Measurements from ENCODE around the gene MRPS26. TPM values are rescaled to one million over a fixed set of nuclear protein-coding genes. Genes with fewer than 3 reads are reported as not detected.

The MRPS26 gene
- total and polyA plus RNA-seq, 2 of the 13 experiments (the other 11 are each of a cell fraction or from before 2014, with no cell fraction given): 89.8 to 187 TPM

- TF ChIP-seq HIC2 (CRISPR knock-in tag; IDR thresholded peaks at IDR 0.05; ENCODE audit: low read depth): no peak; the same call in 1 of the 2 replicates
- no peak for TF ChIP-seq HOXA9 (CRISPR knock-in tag; IDR thresholded peaks at IDR 0.05; ENCODE audit: borderline replicate concordance)
- no peak for TF ChIP-seq TRIM22 (IDR thresholded peaks at IDR 0.05)
- TF ChIP-seq ZNF589 (CRISPR knock-in tag; conservative IDR thresholded peaks at IDR 0.05): no peak
- no peak for TF ChIP-seq POGZ (CRISPR knock-in tag; IDR thresholded peaks at IDR 0.05)
- no peak for TF ChIP-seq TMF1 (CRISPR knock-in tag; IDR thresholded peaks at IDR 0.05; ENCODE audit: low read depth)
- TF ChIP-seq ZNF20 (CRISPR knock-in tag; IDR thresholded peaks at IDR 0.05): no peak
- no peak for TF ChIP-seq NFATC3 (CRISPR knock-in tag; IDR thresholded peaks at IDR 0.05)
- no peak for TF ChIP-seq ZFP37 (CRISPR knock-in tag; IDR thresholded peaks at IDR 0.05; ENCODE audit: borderline replicate concordance)
- TF ChIP-seq KMT2A (CRISPR knock-in tag; IDR thresholded peaks at IDR 0.05): peak; percentile 39; the same call in 1 of the 2 replicates
- no peak for TF ChIP-seq ARID3A (IDR thresholded peaks at IDR 0.05; ENCODE audit: low read depth, low read length)
- TF ChIP-seq CSRNP2 (CRISPR knock-in tag; conservative IDR thresholded peaks at IDR 0.05; ENCODE audit: low read depth): no peak
- TF ChIP-seq GLMP (CRISPR knock-in tag; IDR thresholded peaks at IDR 0.05; ENCODE audit: borderline replicate concordance): no peak
- TF ChIP-seq SAP130 (CRISPR knock-in tag; IDR thresholded peaks at IDR 0.05; ENCODE audit: low read depth): no peak
- no peak for TF ChIP-seq ZNF605 (CRISPR knock-in tag; IDR thresholded peaks at IDR 0.05)
- TF ChIP-seq HIVEP1 (CRISPR knock-in tag; IDR thresholded peaks at IDR 0.05): no peak
- TF ChIP-seq ZSCAN29 (CRISPR knock-in tag; conservative IDR thresholded peaks at IDR 0.05): no peak
- TF ChIP-seq ZNF362 (CRISPR knock-in tag; IDR thresholded peaks at IDR 0.05; ENCODE audit: borderline replicate concordance): no peak
- no peak for TF ChIP-seq ZNF776 (CRISPR knock-in tag; IDR thresholded peaks at IDR 0.05)
- no peak for TF ChIP-seq ZNF558 (CRISPR knock-in tag; IDR thresholded peaks at IDR 0.05; ENCODE audit: borderline replicate concordance)
- TF ChIP-seq RARG (CRISPR knock-in tag; IDR thresholded peaks at IDR 0.05; ENCODE audit: low read depth): no peak
These were observed 1.0 kb downstream of the MRPS26 start (continued) for GRCh38 chr20:3046677-3047462.
